ENCODE measurements around the gene CEP19.

Gene CEP19

DNA sequence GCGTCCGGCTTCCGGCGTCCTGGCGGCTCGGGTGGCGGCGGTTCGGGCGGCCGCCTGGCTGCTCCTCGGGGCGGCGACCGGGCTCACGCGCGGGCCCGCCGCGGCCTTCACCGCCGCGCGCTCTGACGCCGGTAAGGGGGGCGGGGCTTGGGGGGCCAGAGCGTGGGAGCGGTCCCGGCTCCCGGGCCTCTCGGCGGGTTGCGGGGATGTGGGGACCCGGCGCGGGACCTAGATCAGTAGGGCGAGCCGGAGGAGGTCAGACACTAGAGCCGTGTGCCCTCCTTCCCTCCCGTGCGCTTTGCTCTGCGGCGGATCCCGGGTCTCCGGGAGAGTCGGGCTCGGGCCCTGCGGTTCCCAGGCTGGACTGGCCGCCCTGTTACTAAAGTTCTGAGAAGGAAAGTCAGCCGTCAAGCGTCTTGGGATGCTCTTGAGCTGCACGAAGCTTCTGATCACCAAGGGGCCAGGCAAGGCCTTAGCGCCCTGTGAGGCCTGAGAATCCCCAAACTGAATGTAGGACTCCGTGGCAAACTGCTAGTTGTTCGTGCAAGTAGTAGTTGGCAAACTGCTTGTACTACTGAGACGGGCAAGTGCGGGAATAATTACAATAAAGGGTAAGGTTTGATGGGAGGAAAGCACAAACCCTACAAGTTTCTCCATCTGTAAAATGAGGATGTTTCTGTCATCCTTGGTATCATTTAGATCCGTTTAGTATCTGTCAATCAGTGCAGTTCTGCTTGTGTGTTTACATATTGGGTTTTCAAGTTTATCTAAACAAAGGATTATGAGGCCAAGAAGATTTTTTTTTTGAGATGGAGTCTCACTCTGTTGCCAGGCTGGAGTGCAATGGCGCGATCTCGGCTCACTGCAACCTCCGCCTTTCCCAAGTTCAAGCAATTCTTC lies 714 bp upstream of the CEP19 start:
- peak; percentile 41 to 45 for DNase-seq (ENCODE audit: low read depth in 2 of 2, low spot score in 1 of 2)

DNA sequence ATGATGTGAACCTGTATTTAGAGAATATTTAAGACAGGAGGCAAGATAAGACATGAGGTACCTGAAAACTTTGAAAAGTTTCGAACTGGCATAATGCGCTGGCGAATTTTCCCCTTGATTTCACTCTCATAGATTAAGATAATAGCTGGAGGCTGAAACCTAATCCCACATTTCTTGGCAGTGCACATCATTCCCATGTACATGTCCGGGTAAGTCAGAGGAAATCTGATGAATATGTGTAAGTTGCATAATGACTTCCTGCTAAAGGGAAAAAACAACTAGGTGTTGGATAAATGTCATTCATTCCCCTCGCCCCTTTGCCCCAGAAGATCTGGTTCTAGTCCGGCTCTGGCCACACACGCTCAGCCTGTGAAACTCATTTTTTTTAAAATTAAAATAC lies 3.6 kb downstream of the CEP19 start:
- no peak for DNase-seq (ENCODE audit: low read depth in 2 of 2, low spot score in 1 of 2)

DNA sequence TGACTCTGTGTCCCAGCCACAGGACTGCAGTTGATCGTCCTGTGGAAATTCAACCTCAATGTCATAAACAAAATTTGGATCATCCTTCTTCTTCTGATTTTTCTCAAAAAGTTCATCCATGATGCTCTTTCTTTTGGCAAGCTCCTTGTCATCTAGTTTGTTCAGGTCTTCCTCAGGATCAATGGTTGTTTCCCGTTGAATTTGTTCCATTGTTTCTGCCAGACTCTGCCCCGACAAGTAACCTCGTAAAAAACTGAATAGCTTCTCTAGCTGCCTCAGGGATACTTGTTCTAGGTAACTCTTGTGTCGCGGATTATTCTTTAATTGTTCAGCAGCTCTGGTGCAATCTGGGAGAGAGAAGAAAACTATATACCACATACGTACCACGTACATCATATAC lies 4.5 kb downstream of the CEP19 start:
- no peak for DNase-seq (ENCODE audit: low read depth in 2 of 2, low spot score in 1 of 2)

DNA sequence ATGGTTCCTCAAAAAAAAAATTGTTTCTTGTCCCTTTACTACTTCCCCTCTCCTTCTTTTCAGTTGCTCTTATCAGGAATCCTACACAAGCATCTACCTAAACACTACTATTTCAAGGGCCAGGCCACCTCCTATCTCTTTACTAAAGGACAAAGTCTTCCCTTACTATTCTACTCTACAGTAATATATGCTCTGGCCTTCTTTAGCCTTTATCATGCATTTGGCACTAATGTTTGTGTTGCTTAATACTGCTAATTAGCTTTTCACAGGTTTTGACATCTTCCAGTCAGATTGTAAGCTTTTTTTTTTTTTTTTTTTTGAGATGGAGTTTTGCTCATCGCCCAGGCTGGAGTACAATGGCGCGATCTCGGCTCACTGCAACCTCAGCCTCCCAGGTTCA lies 5.3 kb downstream of the CEP19 start:
- no peak for DNase-seq (ENCODE audit: low read depth in 2 of 2, low spot score in 1 of 2)

DNA sequence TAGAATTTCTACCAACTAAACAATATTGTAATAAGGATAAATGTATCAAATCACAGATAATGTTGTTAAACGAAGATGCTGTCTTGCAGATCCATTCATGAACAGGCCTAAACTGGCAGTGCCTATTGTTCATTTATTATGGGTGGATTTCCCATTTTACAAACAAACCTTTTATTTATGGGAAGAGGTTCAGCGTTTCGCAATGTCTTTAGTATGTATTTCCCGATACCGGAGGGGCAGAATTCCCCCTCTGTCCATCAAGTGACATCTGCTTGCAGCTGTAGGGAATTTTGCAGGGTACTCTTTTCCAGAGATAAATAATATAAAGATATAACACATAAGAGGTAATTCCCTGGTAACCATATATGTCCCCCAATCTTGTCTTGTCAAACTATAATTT lies 5.7 kb downstream of the CEP19 start:
- no peak for DNase-seq (ENCODE audit: low read depth in 2 of 2, low spot score in 1 of 2)

DNA sequence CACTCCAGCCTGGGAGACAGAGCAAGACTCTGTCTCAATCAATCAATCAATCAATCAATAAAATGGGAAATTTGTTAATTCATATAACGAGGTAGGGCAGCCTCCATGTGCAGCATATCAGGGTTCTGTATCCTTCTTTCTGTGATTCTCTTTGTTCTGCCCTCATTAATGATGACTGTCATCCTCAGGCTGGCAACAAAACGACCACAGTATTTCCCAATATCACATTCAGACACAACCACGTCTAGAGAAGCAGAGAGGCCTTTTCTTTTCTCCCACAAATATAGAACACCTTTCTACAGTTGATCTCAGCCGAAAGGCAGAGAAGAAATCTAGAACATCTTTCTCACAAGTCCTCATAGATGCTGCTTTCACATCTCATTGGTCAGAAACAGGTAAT lies 11.2 kb downstream of the CEP19 start:
- DNase-seq (ENCODE audit: low read depth in 2 of 2, low spot score in 1 of 2) = no peak

DNA sequence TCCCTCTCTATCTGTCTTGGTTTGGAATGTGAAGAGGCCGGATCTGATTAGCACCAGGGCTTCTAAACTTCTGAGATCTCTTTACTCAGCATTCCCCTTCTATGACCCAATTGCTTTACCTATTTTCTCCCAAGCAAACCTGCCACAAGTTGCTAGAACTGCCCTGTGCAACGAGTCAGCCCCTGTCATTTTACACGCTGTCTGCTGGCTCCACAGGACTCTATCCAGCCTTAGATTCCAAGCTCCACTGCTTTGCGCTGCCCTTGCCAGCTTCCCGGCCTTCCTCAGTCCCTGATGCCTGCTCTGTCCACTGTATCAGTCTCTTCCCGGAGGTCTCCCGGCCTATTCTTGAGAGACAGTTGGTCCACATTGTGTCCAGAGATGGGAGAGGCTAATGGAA lies 12.3 kb downstream of the CEP19 start:
- no peak for DNase-seq (ENCODE audit: low read depth in 2 of 2, low spot score in 1 of 2)

DNA sequence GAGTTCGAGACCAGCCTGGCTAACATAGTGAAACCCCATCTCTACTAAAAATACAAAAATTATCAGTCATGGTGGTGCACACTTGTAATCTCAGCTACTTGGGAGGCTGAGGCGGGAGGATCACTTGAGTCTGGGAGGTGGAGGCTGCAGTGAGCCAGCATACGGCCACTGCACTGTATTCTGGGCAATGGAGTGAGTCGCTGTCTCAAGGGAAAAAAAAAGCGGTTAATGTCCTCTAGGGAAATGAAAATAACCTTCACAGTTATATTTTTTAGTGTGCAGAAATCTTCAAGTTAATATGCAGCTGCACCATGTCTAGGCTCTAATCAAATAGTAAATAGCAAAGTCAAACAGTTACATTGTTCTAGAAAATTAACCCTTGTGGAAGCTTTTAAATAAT lies 14.8 kb downstream of the CEP19 start:
- no peak for DNase-seq (ENCODE audit: low read depth in 2 of 2, low spot score in 1 of 2)

DNA sequence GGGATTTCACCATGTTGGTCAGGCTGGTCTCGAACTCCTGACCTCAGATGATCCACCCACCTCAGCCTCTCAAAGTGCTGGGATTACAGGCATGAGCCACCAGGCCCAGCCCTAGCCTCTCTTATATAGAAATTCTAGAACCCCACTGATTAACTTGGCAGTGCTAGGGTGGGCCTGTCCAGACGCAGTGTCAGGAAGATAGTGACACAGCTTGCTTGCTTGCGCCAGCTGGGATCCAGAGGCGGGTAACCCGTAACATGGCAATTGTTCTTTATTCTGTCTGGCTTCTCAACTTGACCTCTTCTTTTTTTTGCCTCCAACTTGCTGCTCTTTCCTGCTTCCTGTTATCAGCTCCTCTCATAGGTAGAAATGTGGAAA lies 16.2 kb downstream of the CEP19 start:
- no peak for DNase-seq (ENCODE audit: low read depth in 2 of 2, low spot score in 1 of 2)

DNA sequence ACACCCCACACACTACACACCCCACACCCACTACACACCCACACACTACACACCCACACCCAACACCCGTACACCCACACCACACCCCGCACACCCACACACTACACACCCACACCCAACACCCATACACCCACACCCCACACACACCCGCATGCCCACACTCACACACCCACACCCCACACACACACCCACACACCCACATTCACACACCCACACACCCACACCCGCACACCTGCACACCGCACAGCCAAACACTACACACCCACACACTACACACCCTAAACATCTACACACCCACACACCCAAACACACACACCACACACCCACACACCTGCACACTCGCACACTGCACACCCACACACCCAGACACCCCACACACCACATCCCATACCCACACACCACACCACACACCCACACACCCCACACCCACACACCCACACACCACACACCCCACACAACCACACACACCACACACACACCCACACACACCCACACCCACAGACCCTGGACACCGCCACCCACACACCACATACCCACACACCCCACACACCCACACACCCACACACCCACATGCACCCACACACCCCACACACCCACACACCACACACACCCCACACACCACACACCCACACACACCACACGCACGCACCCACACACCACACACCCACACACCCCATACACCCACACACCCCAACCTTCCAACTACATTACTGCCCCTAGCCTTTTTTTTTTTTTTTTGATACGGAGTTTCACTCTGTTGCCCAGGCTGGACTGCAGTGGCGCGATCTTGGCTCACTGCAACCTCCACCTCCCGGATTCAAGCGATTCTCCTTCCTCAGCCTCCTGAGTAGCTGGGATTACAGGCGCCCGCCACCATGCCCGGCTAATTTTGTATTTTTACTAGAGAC lies 16.9 kb downstream of the CEP19 start:
- no peak for DNase-seq (ENCODE audit: low read depth in 2 of 2, low spot score in 1 of 2)

DNA sequence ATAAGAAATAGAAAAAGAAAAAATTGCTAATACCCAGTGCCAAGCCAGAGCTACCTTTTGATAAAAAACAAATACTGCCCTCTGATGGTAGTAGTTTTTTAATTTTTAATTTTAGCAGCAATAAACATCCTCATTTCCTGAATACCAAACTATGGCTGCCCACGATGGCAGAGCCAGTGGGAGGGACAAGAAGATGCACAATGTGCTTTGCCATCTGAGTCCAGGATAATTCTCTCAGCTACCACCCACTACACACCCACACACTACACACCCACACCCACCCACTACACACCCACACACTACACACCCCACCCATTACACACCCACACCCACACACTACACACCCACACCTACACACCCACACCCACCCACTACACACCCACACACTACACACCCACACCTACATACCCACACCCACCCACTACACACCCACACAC lies 17.8 kb downstream of the CEP19 start:
- DNase-seq (ENCODE audit: low read depth in 2 of 2, low spot score in 1 of 2) = no peak

DNA sequence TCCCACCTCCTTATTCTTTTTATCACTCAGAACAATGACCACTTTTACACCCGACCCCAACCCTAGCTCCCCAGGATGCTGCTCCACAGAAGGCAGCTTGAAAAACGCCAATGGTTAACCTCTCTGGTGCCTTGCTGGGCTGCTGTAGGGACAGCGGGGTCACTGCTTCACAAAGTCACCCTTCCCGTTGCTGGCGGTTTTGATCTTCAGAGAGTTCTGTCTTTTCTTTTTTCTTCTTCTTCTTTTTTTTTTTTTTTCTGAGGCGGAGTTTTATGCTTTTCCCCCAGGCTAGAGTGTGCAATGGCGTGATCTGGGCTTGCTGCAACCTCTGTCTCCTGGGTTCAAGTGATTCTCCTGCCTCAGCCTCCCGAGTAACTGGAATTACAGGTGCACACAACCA lies 20.7 kb downstream of the CEP19 start:
- no peak for DNase-seq (ENCODE audit: low read depth in 2 of 2, low spot score in 1 of 2)

DNA sequence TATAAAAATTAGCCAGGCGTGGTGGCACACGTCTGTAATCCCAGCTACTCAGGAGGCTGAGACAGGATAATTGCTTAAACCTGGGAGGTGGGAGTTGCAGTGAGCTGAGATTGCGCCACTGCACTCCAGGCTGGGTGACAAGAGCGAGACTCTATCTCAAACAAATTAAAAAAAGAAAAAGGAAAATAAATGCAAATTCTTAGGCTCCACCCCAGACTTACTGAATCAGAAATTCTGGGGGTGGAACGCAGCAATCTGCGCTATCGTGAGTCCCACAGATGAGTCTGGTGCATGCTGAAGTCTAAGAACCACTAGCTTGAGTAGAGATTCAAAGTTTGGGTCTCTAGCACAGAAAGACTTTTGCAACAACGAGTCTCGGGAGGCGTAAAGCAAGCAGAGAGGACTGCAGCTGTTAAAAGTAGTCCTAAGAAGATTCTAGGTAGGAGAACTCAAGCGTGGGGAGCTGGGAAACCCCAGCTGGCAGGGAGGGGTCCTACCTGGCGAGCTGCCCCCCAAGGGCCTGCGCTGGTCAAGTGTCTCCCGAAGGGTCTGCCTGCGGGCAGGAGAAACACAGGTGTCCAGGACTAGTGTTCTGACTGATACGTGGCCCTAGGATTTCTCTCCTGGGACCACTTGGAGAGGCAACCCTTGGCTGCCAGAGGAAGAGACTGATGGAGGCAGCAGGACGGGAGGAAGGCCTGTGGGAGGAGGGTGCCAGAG lies 21.9 kb downstream of the CEP19 start:
- no peak for DNase-seq (ENCODE audit: low read depth in 2 of 2, low spot score in 1 of 2)

DNA sequence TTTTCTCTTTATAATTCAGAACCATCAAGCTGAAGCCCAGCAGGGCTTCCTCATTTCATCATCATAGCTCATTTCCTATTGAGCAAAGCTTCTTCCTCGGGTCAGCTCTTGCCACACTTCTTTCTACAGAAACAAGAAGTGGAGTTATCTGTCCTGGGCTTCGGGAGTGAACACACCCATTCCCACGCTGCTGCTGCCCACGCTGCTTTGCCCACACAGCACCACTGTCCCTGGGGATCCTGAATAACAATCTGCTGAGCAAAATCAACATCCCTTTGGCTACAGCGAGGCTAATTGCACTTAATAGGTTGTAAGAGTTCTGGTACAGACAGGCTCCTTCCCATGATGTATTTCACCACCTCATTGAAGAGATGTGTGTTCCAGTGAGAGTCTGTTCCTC lies 23.7 kb downstream of the CEP19 start:
- DNase-seq (ENCODE audit: low read depth in 2 of 2, low spot score in 1 of 2) = no peak

DNA sequence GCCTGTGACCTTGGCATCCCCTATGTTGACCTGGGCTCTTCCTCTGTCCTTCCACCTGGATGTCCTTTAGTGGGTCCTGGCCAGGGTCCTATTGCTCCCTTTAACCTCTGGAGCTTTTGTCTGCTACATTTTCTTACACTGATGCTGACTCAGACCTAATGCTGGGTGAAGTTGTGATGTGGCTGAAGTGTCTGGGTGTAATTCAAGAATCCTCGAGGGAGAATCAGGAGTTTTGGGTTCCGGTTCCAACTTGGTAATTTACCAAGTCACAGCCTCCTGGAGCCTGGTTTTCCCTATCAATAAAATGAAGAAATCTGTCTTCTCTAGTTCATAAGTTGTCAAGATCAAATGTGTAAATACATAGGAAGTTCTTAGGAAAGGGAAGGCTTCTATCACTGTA lies 25.6 kb downstream of the CEP19 start:
- DNase-seq (ENCODE audit: low read depth in 2 of 2, low spot score in 1 of 2) = no peak

DNA sequence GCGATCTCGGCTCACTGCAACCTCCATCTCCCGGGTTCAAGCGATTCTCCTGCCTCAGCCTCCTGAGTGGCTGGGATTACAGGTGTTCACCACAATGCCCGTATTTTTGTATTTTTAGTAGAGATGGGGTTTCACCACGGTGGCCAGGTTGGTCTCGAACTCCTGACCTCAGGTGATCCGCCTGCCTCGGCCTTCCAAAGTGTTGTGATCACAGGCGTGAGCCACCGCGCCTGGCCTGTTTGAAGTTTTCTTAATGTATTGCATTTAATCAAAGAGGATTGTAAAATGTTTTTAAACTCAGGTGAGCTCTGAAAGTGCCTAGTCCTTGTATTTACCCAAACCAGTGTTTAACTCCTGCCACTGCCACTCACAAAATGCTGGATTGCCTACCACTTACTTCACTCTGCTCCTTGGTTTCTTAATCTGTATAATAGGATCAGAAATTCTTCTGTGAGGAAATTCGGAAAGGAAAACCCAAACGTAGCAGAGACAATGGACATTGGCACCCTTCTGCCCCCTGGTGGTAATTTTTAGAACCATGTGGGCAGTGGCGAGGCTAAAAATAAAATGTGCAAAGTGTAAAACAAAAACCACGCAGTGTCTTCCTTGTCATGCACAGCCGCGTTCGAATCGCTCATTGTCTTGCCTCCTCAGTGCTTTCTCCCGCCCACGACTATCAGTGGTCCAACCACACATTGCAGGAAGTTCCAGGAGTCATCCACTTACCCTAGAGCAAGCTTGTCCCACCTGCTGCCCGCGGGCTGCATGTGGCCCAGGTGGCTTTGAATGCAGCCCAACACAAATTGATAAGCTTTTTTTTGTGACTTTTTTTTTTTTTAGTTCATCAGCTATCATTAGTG lies 27.3 kb downstream of the CEP19 start:
- peak; percentile 29 to 43 for DNase-seq (ENCODE audit: low read depth in 2 of 2, low spot score in 1 of 2)

DNA sequence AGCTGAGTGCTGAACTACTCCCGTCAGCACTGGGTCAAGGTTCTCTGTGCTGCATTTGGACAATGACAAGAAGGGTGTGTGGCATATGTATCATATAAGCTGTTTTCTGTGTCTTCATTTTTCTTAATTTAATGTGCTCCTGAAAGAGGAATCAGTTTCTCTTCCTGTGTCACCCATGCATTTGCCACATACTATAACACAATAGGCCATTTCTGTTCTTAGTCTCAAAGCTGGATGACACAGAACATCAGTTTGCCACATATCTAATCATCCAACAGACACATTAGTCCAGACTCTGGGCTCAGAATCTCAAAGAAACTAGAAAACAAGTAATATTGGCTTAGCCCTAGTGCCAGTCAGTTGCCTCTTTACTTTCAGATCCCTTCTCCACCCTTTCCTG lies 34.1 kb downstream of the CEP19 start:
- no peak for DNase-seq (ENCODE audit: low read depth in 2 of 2, low spot score in 1 of 2)

DNA sequence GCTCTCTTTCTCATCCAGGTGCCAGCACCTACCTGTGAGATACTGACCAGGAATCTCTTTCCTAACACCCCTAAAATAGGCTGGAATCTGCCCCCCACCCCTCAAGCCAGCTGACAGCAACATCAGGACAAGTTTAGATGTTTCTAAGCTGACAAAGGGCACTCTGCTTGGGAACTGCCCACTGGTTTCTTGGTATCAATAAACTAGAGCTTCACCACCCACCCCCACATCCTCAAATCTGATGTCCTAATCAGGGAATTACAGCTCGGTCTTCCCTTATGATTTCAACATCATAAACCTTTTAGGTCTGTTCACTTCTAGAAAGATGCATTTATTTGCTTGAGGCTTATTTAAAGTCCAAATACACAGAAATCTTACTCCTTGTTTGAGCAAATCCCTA lies 34.7 kb downstream of the CEP19 start:
- no peak for DNase-seq (ENCODE audit: low read depth in 2 of 2, low spot score in 1 of 2)

DNA sequence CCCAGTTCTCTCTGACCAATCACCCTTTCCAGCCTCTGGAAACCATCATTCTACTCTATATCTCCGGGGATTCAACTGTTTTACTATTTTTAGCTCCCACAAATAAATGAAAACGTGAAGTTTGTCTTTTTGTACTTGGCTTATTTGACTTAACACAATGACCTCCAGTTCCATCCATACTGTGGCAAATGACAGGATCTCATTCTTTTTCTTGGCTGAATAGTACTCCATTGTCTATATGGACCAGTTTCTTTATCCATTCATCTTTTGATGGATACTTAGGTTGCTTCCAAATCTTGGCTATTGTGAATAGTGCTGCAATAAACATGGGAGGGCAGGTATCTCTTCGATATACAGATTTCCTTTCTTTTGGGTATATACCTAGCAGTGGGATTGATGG lies 38.4 kb downstream of the CEP19 start:
- DNase-seq (ENCODE audit: low read depth in 2 of 2, low spot score in 1 of 2) = no peak

DNA sequence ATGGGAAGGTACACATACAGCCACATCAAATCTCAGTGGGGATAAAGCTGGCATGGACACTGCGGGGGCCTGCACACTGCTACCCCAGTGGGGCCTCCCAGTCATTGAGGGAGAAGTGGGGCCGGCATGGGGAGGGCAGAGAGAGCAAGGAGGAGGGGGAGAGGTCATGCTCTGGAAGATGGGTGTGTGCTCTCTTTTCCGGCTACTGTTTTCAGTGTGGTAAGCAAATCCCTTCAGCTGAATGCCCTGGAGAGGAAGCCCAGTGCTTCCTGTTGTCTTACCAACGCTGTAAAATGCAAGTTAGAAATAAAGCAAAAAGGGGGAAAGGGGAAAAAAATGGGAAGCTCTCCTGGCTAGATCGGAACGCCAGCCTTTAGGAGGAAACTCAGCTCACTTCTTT lies 41.7 kb downstream of the CEP19 start:
- no peak for DNase-seq (ENCODE audit: low read depth in 2 of 2, low spot score in 1 of 2)
